SIG-M5 treated with dmso at 0.1 percent for 504 hours (cell line): Measurements from ENCODE around the gene BAHCC1.

Experiments used
- DNase-seq: peaks from one replicate; lab custom pipeline; 2025; ENCODE audit not compliant: unreplicated experiment; lab: John Stamatoyannopoulos, UW

The BAHCC1 gene

GRCh38 chr17:81477173-81477572 is 81.9 kb downstream of the BAHCC1 start:
- DNase-seq = no peak

- DNase-seq = no peak
Measured at GRCh38 chr17:81478119-81478518, 82.9 kb downstream of the BAHCC1 start.

- DNase-seq = no peak
Measured at GRCh38 chr17:81479175-81480071, 84.2 kb downstream of the BAHCC1 start.

GRCh38 chr17:81480140-81481072 is 85.1 kb downstream of the BAHCC1 start:
- DNase-seq = no peak

GRCh38 chr17:81481073-81481799 is 86.0 kb downstream of the BAHCC1 start:
- peak; percentile 43 for DNase-seq

- no peak for DNase-seq
Measured at GRCh38 chr17:81481815-81482505, 86.7 kb downstream of the BAHCC1 start.

GRCh38 chr17:81482673-81483072 is 87.4 kb downstream of the BAHCC1 start:
- no peak for DNase-seq

GRCh38 chr17:81483085-81483861 is 88.0 kb downstream of the BAHCC1 start:
- DNase-seq = no peak

- no peak for DNase-seq
Measured at GRCh38 chr17:81483862-81484194, 88.6 kb downstream of the BAHCC1 start.

GRCh38 chr17:81484195-81484979 is 89.1 kb downstream of the BAHCC1 start:
- DNase-seq = peak; percentile 74

- DNase-seq = no peak
Measured at GRCh38 chr17:81486199-81486810, 91.0 kb downstream of the BAHCC1 start.

- no peak for DNase-seq
Measured at GRCh38 chr17:81487089-81487486, 91.8 kb downstream of the BAHCC1 start.

GRCh38 chr17:81487487-81488275 is 92.4 kb downstream of the BAHCC1 start:
- DNase-seq = peak; percentile 59

- DNase-seq = no peak
Measured at GRCh38 chr17:81488276-81488860, 93.1 kb downstream of the BAHCC1 start.

- DNase-seq = no peak
Measured at GRCh38 chr17:81489012-81489997, 94.0 kb downstream of the BAHCC1 start.
